ENCODE results near the gene EPGN. TPM values are rescaled to one million over a fixed set of nuclear protein-coding genes. Genes with fewer than 3 reads are reported as not detected.

The EPGN gene
- total RNA-seq, 4 donors from 2014 or later = not detected

DNA sequence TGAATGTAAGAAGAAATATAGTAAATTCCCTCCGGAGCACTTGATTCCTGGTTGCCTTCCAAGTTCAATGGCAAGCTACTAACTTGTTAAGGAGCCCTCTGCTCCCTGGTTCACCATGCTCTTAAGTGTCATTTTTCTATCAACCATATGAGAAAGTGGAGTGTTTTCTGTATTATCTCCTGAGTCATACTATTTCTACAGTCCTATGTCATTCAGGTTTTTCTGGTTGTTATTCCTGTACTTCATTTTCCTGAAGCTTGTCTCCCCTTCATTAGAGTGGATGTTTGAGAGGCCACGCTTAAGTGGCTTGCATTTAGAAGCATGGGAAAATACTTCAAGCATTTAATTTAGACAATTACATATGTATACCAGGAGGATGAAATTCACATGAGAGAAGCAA, 14.7 kb upstream of the EPGN start:
- no peak for DNase-seq
- H3K27ac ChIP-seq = no peak overlapping the region
- H3K4me1 ChIP-seq = no peaks in the 10 kb centered on the region
- H3K4me3 ChIP-seq = no peak overlapping the region
- TF ChIP-seq, protein P1, sequence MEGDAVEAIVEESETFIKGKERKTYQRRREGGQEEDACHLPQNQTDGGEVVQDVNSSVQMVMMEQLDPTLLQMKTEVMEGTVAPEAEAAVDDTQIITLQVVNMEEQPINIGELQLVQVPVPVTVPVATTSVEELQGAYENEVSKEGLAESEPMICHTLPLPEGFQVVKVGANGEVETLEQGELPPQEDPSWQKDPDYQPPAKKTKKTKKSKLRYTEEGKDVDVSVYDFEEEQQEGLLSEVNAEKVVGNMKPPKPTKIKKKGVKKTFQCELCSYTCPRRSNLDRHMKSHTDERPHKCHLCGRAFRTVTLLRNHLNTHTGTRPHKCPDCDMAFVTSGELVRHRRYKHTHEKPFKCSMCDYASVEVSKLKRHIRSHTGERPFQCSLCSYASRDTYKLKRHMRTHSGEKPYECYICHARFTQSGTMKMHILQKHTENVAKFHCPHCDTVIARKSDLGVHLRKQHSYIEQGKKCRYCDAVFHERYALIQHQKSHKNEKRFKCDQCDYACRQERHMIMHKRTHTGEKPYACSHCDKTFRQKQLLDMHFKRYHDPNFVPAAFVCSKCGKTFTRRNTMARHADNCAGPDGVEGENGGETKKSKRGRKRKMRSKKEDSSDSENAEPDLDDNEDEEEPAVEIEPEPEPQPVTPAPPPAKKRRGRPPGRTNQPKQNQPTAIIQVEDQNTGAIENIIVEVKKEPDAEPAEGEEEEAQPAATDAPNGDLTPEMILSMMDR (IDR thresholded peaks at IDR 0.05) = no peak
- no peak for TF ChIP-seq POLR2A (IDR thresholded peaks at IDR 0.05)
- no peaks in the 10 kb centered on the region for H3K36me3 ChIP-seq
- H3K27me3 ChIP-seq = no peaks in the 10 kb centered on the region
- no peaks in the 10 kb centered on the region for H3K9me3 ChIP-seq

DNA sequence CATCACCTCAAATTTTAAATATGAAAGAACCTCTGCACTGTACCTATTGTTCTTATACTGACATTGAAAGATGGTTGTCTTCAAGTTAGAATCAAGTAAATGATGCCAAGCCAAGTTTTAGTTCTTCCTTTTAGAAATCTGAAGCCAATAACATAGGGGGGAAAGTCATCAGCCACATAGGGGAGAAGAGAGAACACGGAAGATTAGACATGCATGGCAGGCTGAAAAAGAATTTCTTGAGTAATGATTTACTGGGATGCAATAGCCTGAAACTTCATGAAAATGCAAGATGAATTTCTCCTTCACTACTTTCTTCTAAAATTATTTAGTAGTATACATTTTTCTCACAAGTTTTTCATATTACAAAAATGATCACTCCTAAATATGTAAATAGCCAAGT, 13.6 kb upstream of the EPGN start:
- Histone ChIP-seq H3K4me3 (no peak overlapping the region), H3K9me3 (no peaks in the 10 kb centered on the region), H3K27me3 (no peaks in the 10 kb centered on the region), H3K4me1 (no peaks in the 10 kb centered on the region), H3K36me3 (no peaks in the 10 kb centered on the region), H3K27ac (no peak overlapping the region)
- DNase-seq = no peak
- TF ChIP-seq, protein P1 (IDR thresholded peaks at IDR 0.05) = no peak
- no peak for TF ChIP-seq POLR2A (IDR thresholded peaks at IDR 0.05)

DNA sequence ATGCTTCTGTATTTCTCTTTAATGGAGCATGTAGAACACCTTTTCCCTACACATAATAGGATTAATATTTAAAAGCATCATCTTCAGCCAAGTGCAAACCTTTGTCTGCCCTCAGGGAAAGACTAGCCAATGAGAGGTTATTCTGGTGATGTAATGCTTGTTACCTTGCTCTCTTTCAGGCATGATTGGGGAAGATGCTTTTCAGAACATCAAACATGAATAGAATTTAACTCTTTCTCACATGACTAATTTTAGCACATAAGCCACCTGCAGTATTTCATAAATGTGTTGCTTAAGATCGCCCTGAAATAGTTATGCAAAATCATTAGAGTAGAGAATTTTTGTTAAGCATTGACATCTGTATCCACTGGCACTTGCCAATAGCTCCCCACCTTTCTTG, 10.7 kb upstream of the EPGN start:
- Histone ChIP-seq H3K27me3 (no peaks in the 10 kb centered on the region), H3K27ac (no peak overlapping the region), H3K4me3 (no peak overlapping the region), H3K9me3 (no peaks in the 10 kb centered on the region), H3K36me3 (no peaks in the 10 kb centered on the region), H3K4me1 (no peaks in the 10 kb centered on the region)
- TF ChIP-seq POLR2A (IDR thresholded peaks at IDR 0.05) = no peak
- TF ChIP-seq, protein P1 (IDR thresholded peaks at IDR 0.05) = no peak
- no peak for DNase-seq

DNA sequence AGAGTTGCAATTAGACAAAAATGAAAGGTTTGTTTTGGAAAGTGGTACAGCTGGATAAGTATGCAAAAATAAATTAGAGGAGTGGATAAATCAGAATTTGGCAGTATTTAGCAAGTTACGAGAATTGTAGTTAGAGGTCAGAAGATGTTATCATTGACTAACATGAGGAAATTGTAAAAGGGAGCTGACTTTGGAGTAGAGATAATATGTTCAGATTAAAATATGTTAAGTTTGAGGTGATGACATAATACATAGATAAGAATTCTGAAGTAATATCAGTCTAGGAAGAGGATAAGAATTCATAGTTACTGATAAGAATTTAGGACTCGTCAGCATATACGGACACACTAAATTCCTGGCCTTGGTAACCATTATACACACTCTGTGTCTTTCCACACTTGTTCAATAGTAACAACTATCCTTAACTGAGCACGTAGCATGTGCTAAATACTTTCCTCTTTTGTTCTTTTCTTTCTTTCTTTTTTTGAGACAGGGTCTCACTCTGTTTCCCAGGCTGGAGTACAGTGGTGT, 4.1 kb upstream of the EPGN start:
- no peaks in the 10 kb centered on the region for H3K36me3 ChIP-seq
- no peaks in the 10 kb centered on the region for H3K4me1 ChIP-seq
- H3K9me3 ChIP-seq = no peaks in the 10 kb centered on the region
- no peaks in the 10 kb centered on the region for H3K27me3 ChIP-seq
- TF ChIP-seq, protein P1 (IDR thresholded peaks at IDR 0.05) = no peak
- TF ChIP-seq POLR2A (IDR thresholded peaks at IDR 0.05) = no peak
- no peak overlapping the region for H3K4me3 ChIP-seq
- H3K27ac ChIP-seq = no peak overlapping the region
- DNase-seq = no peak

DNA sequence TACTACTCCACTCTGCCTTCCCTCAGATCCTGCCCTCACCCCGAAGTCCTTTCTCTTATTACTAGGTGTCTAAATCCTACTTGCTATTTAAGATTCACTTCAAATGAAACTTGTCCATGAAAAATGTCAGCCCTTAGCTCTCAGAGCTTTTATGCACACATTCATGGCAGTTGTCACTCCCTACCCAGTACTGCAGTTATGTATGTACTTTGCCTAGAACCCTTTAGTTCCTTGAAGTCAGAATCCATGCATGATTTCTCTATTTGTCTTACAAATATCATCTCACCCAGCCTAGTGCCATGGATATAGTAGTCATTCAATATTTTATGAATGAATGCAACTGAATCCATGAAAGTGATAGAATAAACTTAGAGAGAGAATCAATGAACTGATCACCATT, 3.3 kb upstream of the EPGN start:
- no peak for TF ChIP-seq POLR2A (IDR thresholded peaks at IDR 0.05)
- TF ChIP-seq, protein P1 (IDR thresholded peaks at IDR 0.05) = no peak
- Histone ChIP-seq H3K27ac (no peak overlapping the region), H3K36me3 (no peaks in the 10 kb centered on the region), H3K4me1 (no peaks in the 10 kb centered on the region), H3K9me3 (no peaks in the 10 kb centered on the region), H3K27me3 (no peaks in the 10 kb centered on the region), H3K4me3 (no peak overlapping the region)
- no peak for DNase-seq

DNA sequence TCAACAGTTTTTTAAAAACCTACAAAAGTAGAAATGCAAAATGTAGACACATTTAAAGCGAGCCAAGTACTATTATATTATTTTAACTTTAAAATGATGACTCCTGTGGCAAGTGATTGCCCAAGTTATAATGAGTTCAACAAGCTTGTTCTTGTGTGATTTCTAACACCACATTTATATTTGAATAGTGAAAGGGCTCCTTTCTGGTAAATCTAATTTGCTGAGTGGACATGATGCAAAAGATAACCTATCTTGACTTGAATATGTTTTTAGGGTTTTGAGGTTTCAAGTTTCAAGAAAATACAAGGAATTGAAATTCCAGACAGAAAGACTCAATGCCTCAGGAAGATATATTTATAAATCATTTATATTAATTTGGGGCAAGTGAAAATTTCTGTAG, 1.1 kb upstream of the EPGN start:
- no peaks in the 10 kb centered on the region for H3K4me1 ChIP-seq
- H3K27me3 ChIP-seq = no peaks in the 10 kb centered on the region
- no peak overlapping the region for H3K4me3 ChIP-seq
- H3K27ac ChIP-seq = no peak overlapping the region
- no peak for DNase-seq
- H3K9me3 ChIP-seq = no peaks in the 10 kb centered on the region
- no peaks in the 10 kb centered on the region for H3K36me3 ChIP-seq
- TF ChIP-seq, protein P1 (IDR thresholded peaks at IDR 0.05) = no peak
- TF ChIP-seq POLR2A (IDR thresholded peaks at IDR 0.05) = no peak

Measured in Peyer's patch (tissue), 4 donors.